ENCODE measurements around the gene CCDC13.

DNA sequence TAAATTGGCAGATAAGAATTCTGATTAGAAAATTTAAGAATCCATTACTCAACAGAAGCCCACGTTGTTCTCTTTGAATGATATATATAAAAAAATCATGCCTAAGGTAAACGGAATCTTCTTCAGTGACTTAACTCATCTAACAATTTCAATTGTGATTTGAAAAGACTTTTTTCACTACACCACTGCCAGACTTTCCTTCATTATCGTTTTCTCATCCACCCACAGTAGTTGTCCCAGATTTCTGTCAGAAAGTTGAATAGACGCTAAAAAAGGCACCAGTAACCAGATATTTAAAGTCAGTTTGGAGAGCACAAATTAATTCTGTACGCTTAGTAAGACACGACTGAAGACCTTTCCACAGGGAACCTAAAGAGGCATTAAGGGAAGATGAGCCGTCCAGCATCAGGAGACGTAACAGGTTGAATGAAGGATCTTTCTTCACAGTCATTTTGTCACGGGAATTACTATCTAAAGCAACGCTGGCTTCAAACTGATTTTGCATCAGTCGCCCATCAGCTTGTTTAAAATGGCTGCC lies 29.9 kb upstream of the CCDC13 start:
- TF ChIP-seq, protein P1, sequence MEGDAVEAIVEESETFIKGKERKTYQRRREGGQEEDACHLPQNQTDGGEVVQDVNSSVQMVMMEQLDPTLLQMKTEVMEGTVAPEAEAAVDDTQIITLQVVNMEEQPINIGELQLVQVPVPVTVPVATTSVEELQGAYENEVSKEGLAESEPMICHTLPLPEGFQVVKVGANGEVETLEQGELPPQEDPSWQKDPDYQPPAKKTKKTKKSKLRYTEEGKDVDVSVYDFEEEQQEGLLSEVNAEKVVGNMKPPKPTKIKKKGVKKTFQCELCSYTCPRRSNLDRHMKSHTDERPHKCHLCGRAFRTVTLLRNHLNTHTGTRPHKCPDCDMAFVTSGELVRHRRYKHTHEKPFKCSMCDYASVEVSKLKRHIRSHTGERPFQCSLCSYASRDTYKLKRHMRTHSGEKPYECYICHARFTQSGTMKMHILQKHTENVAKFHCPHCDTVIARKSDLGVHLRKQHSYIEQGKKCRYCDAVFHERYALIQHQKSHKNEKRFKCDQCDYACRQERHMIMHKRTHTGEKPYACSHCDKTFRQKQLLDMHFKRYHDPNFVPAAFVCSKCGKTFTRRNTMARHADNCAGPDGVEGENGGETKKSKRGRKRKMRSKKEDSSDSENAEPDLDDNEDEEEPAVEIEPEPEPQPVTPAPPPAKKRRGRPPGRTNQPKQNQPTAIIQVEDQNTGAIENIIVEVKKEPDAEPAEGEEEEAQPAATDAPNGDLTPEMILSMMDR (IDR thresholded peaks at IDR 0.05) = no peak
- TF ChIP-seq POLR2A (IDR thresholded peaks at IDR 0.05) = no peak

All from lower leg skin (tissue), 3 donors.